GM19455 (cell line): ENCODE results near the gene ARMC7.

Experiments used
- ATAC-seq: cut with Tn5 transposase; IDR thresholded peaks from one replicate; pipeline ENCODE4 v1.9.1; 2021; ENCODE audit not compliant: unreplicated experiment

Gene ARMC7

DNA sequence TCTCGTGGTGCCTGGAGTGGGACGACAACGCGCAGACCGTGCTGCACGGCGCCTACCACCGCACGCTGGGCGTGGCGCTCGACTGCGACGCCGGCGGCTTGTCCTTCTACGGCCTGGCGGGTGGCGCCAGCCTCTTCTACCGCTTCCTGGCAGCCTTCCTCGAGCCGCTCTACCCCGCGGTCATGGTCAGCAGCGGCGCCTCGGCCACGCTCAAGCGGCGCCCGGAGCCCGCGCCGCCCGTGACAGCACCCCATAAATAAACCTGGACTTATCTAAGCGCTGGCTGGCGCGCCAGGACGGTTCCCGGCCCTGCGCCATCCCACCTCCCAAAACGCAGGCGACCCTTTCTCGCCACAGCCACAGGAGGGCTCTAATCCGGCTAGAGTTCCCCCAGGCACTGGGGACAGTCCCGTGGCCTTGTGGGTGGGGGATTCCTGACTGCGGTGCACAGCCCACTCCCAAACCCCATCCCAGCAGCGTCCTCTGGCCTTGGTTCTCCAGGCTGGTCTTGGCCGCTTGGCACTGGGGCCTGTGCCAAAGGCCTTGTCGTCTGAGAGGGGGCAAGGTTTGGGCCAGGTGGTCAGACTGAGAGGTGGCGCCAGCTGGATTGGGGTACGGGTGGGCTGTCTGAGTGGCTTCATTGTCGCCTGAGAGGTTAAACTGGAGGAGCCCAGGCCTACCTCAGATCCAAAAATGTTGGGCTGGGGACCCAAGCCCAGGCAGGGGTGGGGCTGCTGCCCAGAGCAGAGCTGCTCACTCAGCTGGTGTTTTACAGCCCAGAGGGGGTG is 32.1 kb upstream of the ARMC7 start:
- peak; percentile 49 for ATAC-seq

- peak; percentile 22 for ATAC-seq
These were observed 31.3 kb upstream of the ARMC7 start for GRCh38 chr17:75078284-75079022.

GRCh38 chr17:75079023-75079373 is 30.8 kb upstream of the ARMC7 start:
- ATAC-seq = no peak

DNA sequence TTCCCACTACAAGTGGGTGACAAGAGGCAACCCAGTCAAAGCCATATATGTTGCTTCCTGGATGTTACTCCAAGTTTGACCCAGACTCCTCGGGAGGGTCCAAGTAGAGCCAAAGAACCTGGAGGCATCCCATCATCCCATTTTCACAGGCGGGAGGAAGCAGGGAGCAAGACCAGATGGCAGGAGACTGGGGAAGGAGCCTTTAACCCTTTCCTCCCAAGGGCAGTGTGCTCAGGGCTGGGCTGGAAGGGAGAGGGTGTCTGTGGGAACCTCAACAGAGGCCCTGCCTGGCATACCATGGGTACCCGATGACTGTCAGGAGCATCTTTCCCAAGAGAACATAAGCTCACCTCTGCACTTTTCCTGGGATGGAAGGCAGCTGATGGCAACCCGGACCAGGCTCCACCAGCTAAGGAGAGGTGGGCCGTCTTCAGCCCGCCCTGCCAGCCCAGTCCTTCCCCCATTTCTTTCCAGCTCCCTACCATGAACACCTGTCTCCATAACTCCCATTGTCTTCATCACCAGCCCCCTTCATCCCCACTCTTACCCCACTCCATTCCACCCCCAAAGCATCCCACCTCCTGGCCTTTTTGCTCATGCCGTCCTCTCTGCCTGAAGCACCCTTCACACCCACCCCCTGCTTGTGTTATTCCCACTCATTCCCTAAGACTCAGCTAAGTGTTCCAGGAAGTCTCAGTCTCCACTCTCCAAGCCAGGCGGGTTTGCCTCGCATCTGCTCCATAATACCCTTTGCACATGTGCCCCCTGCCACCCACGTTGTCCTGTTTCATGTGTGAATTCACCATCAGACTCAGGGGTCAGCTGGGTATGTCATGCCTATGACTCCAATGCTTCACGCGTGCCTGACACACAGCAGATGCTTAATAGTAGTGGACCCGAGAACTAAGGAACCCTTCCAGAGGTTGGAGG is 27.9 kb upstream of the ARMC7 start:
- ATAC-seq = no peak

DNA sequence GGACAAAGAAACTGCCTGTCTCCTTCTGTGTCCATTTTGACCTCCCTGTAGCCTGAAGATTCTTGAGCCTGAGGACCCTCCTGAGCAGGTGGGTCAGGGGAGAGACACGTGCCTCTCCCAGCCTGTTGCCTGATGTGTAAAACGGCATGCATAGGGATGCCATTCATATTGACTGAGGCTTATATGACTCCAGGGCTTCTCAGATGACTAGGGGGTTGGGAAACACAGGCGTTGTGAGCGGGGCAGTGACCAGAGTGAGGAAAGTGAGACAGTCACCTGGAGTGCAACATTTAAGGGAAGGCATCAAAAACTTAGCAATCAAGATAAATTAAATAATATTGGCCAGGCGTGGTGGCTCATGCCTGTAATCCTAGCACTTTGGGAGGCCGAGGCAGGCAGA is 27.1 kb upstream of the ARMC7 start:
- ATAC-seq = no peak

GRCh38 chr17:75084039-75084660 is 25.6 kb upstream of the ARMC7 start:
- no peak for ATAC-seq

GRCh38 chr17:75086496-75087181 is 23.1 kb upstream of the ARMC7 start:
- ATAC-seq = no peak

- ATAC-seq = no peak
These were observed 22.6 kb upstream of the ARMC7 start for GRCh38 chr17:75087182-75087557.

DNA sequence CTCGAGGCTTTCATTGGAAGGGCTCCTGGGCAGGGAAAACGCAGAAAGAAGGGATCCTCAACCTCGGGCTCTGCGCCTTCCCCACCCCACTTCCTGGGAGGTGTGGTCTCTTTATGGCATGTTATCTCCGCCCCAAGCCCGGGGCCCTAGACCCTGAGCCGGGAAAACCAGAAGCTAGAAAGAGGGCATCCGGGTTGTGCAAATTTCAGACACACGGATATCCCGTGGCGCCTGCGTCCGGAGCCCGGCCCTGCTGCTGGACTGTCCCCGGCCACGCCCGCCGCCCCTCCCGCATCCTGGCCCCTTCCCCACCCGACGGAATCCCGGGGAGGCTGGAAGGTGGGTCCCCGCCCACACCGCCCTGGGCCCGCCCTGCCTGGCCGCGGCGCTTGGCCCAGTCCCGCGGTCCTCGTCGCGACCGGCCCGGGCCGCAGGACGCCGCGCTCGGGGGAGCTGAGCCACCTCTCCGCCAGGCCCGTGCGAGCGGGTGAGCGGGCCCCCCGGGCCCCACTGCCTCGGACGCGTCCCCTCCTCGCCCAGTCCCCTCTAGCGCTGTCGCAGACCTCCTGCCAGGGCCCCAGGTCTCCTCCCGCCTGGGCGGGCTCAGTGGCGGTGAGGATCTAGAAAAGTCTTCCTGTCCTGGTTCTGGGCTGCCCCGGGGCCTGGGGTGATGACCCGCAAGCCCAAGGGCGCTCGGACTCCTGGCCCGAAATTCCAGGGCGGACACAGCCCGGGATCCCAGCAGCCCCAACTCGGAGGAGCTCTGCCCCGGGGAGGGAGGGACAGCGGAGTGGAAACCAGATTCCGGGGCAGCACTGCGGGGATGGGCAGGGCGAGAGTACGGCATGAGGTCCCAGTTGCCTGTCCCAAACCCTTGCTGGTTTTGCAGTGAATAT is 22.0 kb upstream of the ARMC7 start, which contains the start of gene SLC16A5:
Gene SLC16A5 (plus strand): TSS at position 397 of the 896 bp plus-strand sequence. CDS start 5,683 bp downstream, outside the sequence.
- no peak for ATAC-seq

GRCh38 chr17:75088465-75089417 is 21.0 kb upstream of the ARMC7 start:
- ATAC-seq = no peak

GRCh38 chr17:75090871-75091854 is 18.6 kb upstream of the ARMC7 start:
- ATAC-seq = no peak

DNA sequence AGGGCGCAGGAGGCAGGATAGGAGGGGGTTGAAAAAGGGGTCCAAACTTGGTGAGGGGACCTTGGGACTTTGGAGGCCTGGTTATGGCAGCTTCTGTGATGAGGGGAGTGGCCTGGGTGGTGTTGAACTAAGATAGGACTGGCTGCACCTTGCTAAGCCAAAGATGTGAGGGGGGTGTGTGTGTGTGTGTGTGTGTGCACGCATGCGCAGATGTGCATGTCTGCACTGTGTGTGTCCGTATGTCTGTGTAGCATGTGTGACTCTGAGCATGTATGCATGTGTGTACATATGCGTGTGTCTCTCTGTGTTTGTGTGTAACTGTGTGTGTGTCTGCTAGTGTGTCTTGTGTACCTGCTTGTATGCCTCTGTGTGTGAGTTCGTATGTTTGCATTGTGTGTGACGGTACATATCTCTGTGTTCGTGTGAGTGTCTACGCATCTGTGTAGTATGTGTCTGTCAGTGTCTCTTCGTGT is 17.9 kb upstream of the ARMC7 start:
- no peak for ATAC-seq

DNA sequence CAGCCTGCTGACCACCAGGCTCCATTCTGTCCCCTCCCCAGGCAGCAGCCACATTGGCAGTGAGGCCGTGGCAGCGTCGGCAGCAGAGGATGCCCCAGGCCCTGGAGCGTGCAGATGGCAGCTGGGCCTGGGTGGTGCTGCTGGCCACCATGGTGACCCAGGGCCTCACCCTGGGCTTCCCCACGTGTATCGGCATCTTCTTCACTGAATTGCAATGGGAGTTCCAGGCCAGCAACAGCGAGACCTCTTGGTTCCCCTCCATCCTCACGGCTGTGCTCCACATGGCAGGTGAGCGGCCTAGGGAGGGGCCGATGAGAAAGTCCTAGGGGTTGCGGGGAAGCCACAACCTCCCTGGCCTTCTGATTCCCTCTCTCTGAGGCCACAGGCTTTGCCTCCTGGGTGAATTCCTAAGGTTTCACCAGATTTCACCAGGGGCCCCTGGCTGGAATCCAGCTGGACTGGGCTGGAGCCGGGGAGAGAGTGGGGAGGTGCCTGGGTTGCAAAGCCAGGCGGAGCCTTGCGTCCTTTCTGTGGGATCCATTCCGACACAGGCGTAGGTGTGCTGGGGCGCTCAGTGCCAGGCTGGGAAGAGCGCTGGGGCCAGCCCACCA is 16.1 kb upstream of the ARMC7 start:
- ATAC-seq = no peak

DNA sequence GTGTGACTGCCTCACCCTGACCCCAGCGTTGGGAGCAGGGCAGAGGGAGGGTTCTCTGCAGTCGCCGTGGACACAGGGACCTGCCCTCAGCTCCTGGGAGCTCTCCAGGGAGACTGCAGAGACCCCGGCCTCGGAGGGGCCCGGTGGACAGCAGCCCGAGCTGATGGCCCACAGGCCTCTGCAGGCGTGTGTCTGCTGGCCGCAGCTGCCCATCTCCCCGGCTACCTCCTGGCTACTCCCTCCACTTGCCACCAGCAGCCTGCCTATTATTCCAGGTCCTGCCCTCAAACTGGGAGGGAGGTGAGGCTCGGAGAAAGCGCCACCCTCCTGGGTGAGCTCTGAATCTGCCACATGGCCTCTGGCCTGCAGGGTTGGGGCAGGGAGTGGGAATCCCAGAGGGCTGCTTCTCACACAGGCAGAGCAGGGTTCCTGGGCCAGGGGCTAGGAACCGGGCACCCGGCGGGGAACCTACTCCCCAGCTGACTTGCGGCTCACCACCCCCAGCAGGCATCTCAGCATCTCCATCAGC is 14.8 kb upstream of the ARMC7 start:
- ATAC-seq = no peak

DNA sequence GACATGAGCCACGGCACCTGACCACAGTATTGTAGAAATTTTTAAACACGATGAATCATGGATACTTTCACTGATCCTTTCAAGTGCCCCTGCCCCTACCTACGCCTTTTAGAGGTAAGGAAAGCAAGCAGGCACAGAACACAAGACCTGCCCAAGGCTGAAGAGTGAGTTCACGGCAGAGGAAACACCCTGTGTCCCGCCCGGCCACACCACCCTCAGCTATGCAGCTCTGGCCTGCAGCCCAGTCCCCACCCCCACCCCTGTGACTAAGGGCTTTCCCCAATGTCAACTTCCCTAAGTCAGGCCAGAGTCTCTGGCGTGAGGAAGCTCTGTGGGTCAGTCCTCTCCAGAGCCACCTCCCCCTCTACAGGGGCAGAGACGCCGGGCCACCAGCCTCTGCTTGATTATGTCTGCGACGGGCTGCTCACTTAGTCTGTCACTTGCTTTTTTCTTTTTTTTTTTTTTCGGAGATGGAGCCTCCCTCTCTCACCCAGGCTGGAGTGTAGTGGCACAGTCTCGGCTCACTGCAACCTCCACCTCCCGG is 13.6 kb upstream of the ARMC7 start:
- ATAC-seq = no peak

GRCh38 chr17:75097865-75098264 is 11.9 kb upstream of the ARMC7 start:
- ATAC-seq = no peak
